ENCODE results near the gene CRYL1.

Gene CRYL1

GRCh38 chr13:20399961-20400360 is 125.7 kb downstream of the CRYL1 start:
- DNase-seq (ENCODE audit: low read depth in 2 of 2) = no peak

DNA sequence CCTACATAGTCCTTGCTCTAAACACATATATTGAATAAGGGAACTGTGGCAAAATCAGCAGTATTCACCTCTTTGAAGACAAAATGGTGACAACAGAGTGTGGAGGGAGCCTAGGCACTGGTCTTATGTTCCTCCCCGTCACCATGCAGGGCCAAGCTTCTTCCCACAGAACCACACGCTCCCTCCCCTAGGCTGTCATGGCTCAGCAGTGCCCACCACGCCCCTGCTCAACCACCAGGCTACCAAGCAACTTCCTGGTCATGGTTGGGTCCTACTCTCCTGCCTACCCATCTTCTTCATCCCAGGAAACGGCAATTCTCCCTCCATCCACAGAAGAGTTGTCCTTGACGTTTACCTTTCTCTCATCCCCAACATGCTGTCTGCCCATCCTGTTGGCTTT is 126.1 kb downstream of the CRYL1 start:
- DNase-seq (ENCODE audit: low read depth in 2 of 2) = no peak

- no peak for DNase-seq (ENCODE audit: low read depth in 2 of 2)
Observed at GRCh38 chr13:20398459-20398858, 127.2 kb downstream of the CRYL1 start.

DNA sequence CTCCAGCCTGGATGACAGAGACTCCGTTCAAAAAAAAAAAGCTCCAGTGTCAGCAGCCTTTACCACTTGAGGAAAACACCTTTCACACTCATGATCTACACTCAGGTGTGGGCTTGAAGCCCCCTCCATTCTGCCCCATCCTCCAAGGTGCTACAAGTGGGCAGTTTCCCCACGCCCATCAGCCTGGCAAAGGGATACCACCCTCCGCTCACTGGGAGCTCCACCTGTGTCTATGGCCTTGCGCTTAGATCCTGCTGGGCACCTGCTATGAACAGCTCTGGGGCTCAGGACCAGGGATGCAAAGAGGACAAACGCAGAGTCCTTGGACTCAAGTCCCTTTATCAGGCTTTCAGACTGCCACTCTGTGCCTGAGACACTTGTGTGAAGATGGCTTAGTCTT is 127.8 kb downstream of the CRYL1 start:
- DNase-seq (ENCODE audit: low read depth in 2 of 2) = no peak

GRCh38 chr13:20395061-20395916 is 130.4 kb downstream of the CRYL1 start:
- DNase-seq (ENCODE audit: low read depth in 2 of 2) = no peak

GRCh38 chr13:20394506-20394905 is 131.2 kb downstream of the CRYL1 start:
- DNase-seq (ENCODE audit: low read depth in 2 of 2) = no peak

DNA sequence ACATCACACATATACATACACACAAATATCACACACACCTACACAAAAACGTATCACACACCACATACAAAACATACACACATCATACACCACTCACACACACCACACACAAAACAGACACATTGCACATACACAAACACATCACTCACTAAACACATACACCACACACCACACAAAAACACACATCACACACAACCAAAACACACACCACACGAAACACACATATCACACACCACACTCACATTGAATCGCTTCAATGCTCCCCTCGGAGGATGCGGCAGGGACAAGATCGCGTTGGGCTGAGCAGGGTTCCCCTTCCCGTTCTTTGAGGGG is 131.5 kb downstream of the CRYL1 start:
- no peak for DNase-seq (ENCODE audit: low read depth in 2 of 2)

- no peak for DNase-seq (ENCODE audit: low read depth in 2 of 2)
Observed at GRCh38 chr13:20393273-20394168, 132.1 kb downstream of the CRYL1 start.

- DNase-seq (ENCODE audit: low read depth in 2 of 2) = no peak
Observed at GRCh38 chr13:20392530-20392929, 133.1 kb downstream of the CRYL1 start.

DNA sequence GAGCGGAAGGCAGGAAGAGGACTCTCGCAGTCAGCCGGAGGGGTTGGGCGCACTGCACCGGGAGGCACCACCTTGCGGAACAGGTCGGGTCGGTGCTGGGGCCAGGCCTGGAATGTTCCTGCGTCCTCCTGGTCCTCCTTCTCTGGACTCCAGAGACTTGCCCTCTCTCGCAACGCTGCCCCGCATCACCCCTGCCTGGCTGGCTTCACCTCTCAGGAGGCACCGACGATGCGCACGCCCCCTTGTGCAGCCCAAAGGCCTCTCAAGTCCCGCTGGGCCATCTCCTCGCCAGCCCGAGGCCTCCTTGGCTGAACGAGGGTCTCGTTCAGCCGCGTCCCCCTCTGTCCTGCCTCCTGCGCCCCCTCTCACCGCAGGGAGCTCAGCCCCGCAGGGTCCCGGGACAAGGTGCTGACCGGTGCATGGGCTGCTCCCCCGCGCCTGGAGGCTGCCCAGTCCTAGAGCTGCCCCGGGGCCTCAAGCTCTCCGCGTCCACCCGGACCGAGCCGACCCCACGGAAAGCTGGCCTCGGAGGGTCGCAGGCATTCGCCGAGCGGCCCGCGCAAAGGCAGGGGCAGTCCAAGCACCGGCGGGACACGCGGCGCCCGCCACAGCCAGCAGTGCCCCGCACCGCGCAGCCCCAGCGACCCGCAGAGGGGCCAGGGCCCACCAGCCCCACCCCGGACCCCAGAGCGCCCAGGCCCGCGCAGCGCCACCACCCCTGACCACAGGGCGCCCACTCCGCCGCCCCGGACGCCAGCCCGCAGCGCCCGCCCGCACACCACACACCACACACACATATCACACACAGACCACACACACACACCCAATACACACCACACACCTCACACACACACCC is 133.8 kb downstream of the CRYL1 start:
- no peak for DNase-seq (ENCODE audit: low read depth in 2 of 2)

- no peak for DNase-seq (ENCODE audit: low read depth in 2 of 2)
Observed at GRCh38 chr13:20390526-20391175, 135.0 kb downstream of the CRYL1 start.

- no peak for DNase-seq (ENCODE audit: low read depth in 2 of 2)
Observed at GRCh38 chr13:20389696-20390525, 135.7 kb downstream of the CRYL1 start.

- no peak for DNase-seq (ENCODE audit: low read depth in 2 of 2)
Observed at GRCh38 chr13:20388184-20388583, 137.5 kb downstream of the CRYL1 start.

- no peak for DNase-seq (ENCODE audit: low read depth in 2 of 2)
Observed at GRCh38 chr13:20387441-20387971, 138.2 kb downstream of the CRYL1 start.

DNA sequence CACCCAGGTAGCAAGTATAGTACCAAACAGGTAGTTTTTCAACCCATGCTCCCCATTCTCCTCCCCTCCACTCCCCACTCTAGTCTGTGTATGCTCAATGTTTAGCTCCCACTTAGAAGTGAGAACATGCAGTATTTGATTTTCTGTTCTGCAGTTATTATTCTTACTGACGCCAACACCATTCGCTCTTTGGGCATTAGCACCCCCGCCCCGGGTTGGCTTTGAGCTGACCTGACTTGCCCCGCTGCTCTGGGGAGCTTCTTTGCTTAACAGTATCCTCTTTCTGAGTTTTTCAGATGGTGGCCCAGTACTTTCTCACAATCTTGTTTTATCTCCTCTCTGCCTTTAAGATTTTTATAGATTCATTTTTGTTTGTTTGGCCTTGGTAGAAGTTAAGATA is 138.7 kb downstream of the CRYL1 start:
- no peak for DNase-seq (ENCODE audit: low read depth in 2 of 2)

GRCh38 chr13:20383058-20383457 is 142.6 kb downstream of the CRYL1 start:
- DNase-seq (ENCODE audit: low read depth in 2 of 2) = no peak

DNA sequence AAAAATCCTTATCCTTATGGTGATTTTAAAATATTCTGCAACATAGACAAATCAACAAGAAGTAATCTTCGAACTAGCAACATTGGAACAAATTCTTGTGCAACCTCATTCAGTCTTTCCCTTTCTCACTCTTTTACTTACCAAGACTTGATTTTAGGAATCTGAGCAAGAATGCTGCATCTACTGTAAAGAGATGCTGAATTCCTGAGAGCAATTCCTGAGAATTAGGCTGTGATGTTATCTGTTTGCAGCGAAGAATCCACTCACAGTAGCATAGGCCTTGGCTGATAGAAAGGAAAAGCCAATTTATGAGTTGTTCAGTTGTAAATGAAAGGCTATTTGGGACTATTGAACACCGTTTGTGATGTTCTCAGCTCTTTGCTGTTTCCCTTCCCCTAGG is 144.3 kb downstream of the CRYL1 start:
- DNase-seq (ENCODE audit: low read depth in 2 of 2) = no peak

DNA sequence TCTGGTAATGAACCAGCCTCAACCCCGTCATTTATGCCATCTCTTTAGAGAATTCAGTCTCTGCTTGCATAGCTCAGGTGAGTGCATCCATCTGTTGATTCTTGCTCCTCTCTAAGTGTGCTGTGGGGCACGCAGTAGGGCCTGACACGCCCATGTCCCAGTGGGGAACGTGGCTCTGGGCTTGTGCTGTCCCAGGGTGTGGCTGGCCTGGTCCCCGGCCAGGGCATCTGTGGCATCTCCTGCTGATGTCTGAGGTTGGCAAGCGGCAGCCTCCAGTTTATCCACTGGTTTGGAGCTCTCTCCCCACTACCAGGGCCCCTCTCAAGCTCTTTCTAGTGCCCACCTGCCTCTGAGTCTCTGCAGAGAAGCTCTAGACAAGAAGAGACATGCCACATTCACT is 146.9 kb downstream of the CRYL1 start:
- DNase-seq (ENCODE audit: low read depth in 2 of 2) = no peak

GRCh38 chr13:20377720-20378119 is 147.9 kb downstream of the CRYL1 start:
- no peak for DNase-seq (ENCODE audit: low read depth in 2 of 2)

GRCh38 chr13:20375871-20376270 is 149.8 kb downstream of the CRYL1 start:
- DNase-seq (ENCODE audit: low read depth in 2 of 2) = no peak

Measured in stimulated activated CD8-positive, alpha-beta memory T cell treated with anti-CD3 and anti-CD28 coated beads, Interleukin-15, amount 100 ng/mL, for 4 hours (primary cell).